ENCODE measurements around the gene ITFG2.

The ITFG2 gene

GRCh38 chr12:2842948-2843347, 30.5 kb downstream of the ITFG2 start:
- TF ChIP-seq EZH2phosphoT487 (IDR thresholded peaks at IDR 0.05; ENCODE audit: low read depth) = no peak
- TF ChIP-seq, protein P1, sequence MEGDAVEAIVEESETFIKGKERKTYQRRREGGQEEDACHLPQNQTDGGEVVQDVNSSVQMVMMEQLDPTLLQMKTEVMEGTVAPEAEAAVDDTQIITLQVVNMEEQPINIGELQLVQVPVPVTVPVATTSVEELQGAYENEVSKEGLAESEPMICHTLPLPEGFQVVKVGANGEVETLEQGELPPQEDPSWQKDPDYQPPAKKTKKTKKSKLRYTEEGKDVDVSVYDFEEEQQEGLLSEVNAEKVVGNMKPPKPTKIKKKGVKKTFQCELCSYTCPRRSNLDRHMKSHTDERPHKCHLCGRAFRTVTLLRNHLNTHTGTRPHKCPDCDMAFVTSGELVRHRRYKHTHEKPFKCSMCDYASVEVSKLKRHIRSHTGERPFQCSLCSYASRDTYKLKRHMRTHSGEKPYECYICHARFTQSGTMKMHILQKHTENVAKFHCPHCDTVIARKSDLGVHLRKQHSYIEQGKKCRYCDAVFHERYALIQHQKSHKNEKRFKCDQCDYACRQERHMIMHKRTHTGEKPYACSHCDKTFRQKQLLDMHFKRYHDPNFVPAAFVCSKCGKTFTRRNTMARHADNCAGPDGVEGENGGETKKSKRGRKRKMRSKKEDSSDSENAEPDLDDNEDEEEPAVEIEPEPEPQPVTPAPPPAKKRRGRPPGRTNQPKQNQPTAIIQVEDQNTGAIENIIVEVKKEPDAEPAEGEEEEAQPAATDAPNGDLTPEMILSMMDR (IDR thresholded peaks at IDR 0.05; ENCODE audit: low read depth, low read length) = no peak
- Histone ChIP-seq H3K4me2 (ENCODE audit: low read length) (no peak overlapping the region), H3K9me3 (ENCODE audit: insufficient read depth, low read length) (no peaks in the 10 kb centered on the region), H3K4me1 (ENCODE audit: low read length) (no peaks in the 10 kb centered on the region), H2AFZ (ENCODE audit: low read depth, low read length) (no peak overlapping the region), H3K27me3 (ENCODE audit: low read depth, low read length) (no peaks in the 10 kb centered on the region), H4K20me1 (ENCODE audit: insufficient read depth, low read length) (no peaks in the 10 kb centered on the region), H3K79me2 (ENCODE audit: low read length) (no peaks in the 10 kb centered on the region), H3K27ac (ENCODE audit: low read length) (no peak overlapping the region), H3K4me3 (ENCODE audit: low read length) (no peak overlapping the region), H3K9ac (ENCODE audit: low read length) (no peak overlapping the region), H3K36me3 (replicated peaks; ENCODE audit: low read depth, low read length) (no peaks in the 10 kb centered on the region)

DNA sequence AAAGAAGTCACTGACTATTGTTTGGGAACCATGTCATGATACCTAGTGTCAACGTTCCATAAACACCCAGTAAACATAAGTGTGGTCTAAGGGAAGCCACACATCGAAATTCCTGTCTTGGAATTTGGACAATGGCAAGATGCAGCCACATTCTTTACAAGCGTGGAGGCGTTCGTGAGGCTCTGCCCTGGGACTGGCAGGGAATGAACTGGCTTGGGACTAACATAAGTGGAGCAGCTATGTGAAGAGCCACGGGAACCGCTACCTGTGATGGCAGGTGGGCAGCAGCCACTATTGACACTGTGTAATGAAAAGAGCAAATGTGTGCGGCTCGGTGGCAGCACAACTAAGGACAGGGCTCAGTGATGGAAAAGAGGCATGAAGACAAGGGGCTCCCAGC, 32.3 kb downstream of the ITFG2 start:
- H3K9ac ChIP-seq (ENCODE audit: low read length) = no peak overlapping the region
- H3K4me2 ChIP-seq (ENCODE audit: low read length) = no peak overlapping the region
- no peak overlapping the region for H3K27ac ChIP-seq (ENCODE audit: low read length)
- no peaks in the 10 kb centered on the region for H3K79me2 ChIP-seq (ENCODE audit: low read length)
- H3K27me3 ChIP-seq (ENCODE audit: low read depth, low read length) = no peaks in the 10 kb centered on the region
- TF ChIP-seq, protein P1 (IDR thresholded peaks at IDR 0.05; ENCODE audit: low read depth, low read length) = no peak
- TF ChIP-seq EZH2phosphoT487 (IDR thresholded peaks at IDR 0.05; ENCODE audit: low read depth) = no peak
- no peaks in the 10 kb centered on the region for H3K9me3 ChIP-seq (ENCODE audit: insufficient read depth, low read length)
- no peak overlapping the region for H2AFZ ChIP-seq (ENCODE audit: low read depth, low read length)
- H4K20me1 ChIP-seq (ENCODE audit: insufficient read depth, low read length) = no peaks in the 10 kb centered on the region
- no peaks in the 10 kb centered on the region for H3K36me3 ChIP-seq (replicated peaks; ENCODE audit: low read depth, low read length)
- no peaks in the 10 kb centered on the region for H3K4me1 ChIP-seq (ENCODE audit: low read length)
- H3K4me3 ChIP-seq (ENCODE audit: low read length) = no peak overlapping the region

- no peaks in the 10 kb centered on the region for H3K4me1 ChIP-seq (ENCODE audit: low read length)
- no peak overlapping the region for H2AFZ ChIP-seq (ENCODE audit: low read depth, low read length)
- no peaks in the 10 kb centered on the region for H3K79me2 ChIP-seq (ENCODE audit: low read length)
- no peaks in the 10 kb centered on the region for H3K36me3 ChIP-seq (replicated peaks; ENCODE audit: low read depth, low read length)
- H3K9ac ChIP-seq (ENCODE audit: low read length) = no peak overlapping the region
- H3K9me3 ChIP-seq (ENCODE audit: insufficient read depth, low read length) = no peaks in the 10 kb centered on the region
- H3K27me3 ChIP-seq (ENCODE audit: low read depth, low read length) = no peaks in the 10 kb centered on the region
- no peak overlapping the region for H3K4me2 ChIP-seq (ENCODE audit: low read length)
- TF ChIP-seq, protein P1 (IDR thresholded peaks at IDR 0.05; ENCODE audit: low read depth, low read length) = no peak
- TF ChIP-seq EZH2phosphoT487 (IDR thresholded peaks at IDR 0.05; ENCODE audit: low read depth) = no peak
- no peaks in the 10 kb centered on the region for H4K20me1 ChIP-seq (ENCODE audit: insufficient read depth, low read length)
- no peak overlapping the region for H3K4me3 ChIP-seq (ENCODE audit: low read length)
- no peak overlapping the region for H3K27ac ChIP-seq (ENCODE audit: low read length)
Measured at GRCh38 chr12:2845280-2845679, 32.8 kb downstream of the ITFG2 start.

- no peak overlapping the region for H2AFZ ChIP-seq (ENCODE audit: low read depth, low read length)
- TF ChIP-seq EZH2phosphoT487 (IDR thresholded peaks at IDR 0.05; ENCODE audit: low read depth) = no peak
- TF ChIP-seq, protein P1 (IDR thresholded peaks at IDR 0.05; ENCODE audit: low read depth, low read length) = no peak
Measured at GRCh38 chr12:2851931-2852330, 39.5 kb downstream of the ITFG2 start.

More at GRCh38 chr12:2851931-2852330, 39.5 kb downstream of the ITFG2 start:
- Histone ChIP-seq H3K4me2 (ENCODE audit: low read length) (no peak overlapping the region), H3K4me3 (ENCODE audit: low read length) (no peak overlapping the region), H3K36me3 (replicated peaks; ENCODE audit: low read depth, low read length) (peaks cover 1% of the 10 kb centered on the region), H3K27me3 (ENCODE audit: low read depth, low read length) (no peaks in the 10 kb centered on the region), H4K20me1 (ENCODE audit: insufficient read depth, low read length) (no peaks in the 10 kb centered on the region), H3K9me3 (ENCODE audit: insufficient read depth, low read length) (no peaks in the 10 kb centered on the region), H3K9ac (ENCODE audit: low read length) (no peak overlapping the region), H3K4me1 (ENCODE audit: low read length) (no peaks in the 10 kb centered on the region), H3K27ac (ENCODE audit: low read length) (no peak overlapping the region), H3K79me2 (ENCODE audit: low read length) (no peaks in the 10 kb centered on the region)

Measured in OCI-LY3 (cell line).